GM19397 (cell line): ENCODE measurements around the gene RFTN1.
"Not testable (repeated sequence)": the region's sequence is repeated elsewhere in the genome, so short reads cannot be mapped to it uniquely, and the experiment has no call there.

Experiments used
- ATAC-seq: cut with Tn5 transposase; IDR thresholded peaks from one replicate; pipeline ENCODE4 v1.9.1; 2021; ENCODE audit warnings: mild to moderate bottlenecking, moderate library complexity; ENCODE audit not compliant: unreplicated experiment

Gene RFTN1

GRCh38 chr3:16490062-16490619 lies 23.4 kb downstream of the RFTN1 start:
- no peak for ATAC-seq

GRCh38 chr3:16489326-16490061 lies 24.0 kb downstream of the RFTN1 start:
- not testable (repeated sequence) for ATAC-seq

GRCh38 chr3:16488637-16489036 lies 24.9 kb downstream of the RFTN1 start:
- no peak for ATAC-seq

GRCh38 chr3:16487511-16488175 lies 25.9 kb downstream of the RFTN1 start:
- no peak for ATAC-seq

- ATAC-seq = no peak
Measured at GRCh38 chr3:16486951-16487480, 26.5 kb downstream of the RFTN1 start.

GRCh38 chr3:16486201-16486600 lies 27.3 kb downstream of the RFTN1 start:
- ATAC-seq = no peak

- no peak for ATAC-seq
Measured at GRCh38 chr3:16485395-16485992, 28.0 kb downstream of the RFTN1 start.

GRCh38 chr3:16484984-16485383 lies 28.5 kb downstream of the RFTN1 start:
- ATAC-seq = no peak

GRCh38 chr3:16484216-16484615 lies 29.3 kb downstream of the RFTN1 start:
- no peak for ATAC-seq

- ATAC-seq = no peak
Measured at GRCh38 chr3:16482770-16483531, 30.5 kb downstream of the RFTN1 start.

GRCh38 chr3:16482194-16482769 lies 31.2 kb downstream of the RFTN1 start:
- no peak for ATAC-seq

- ATAC-seq = no peak
Measured at GRCh38 chr3:16481546-16481897, 32.0 kb downstream of the RFTN1 start.

- no peak for ATAC-seq
Measured at GRCh38 chr3:16480861-16481545, 32.5 kb downstream of the RFTN1 start.

GRCh38 chr3:16478516-16478915 lies 35.0 kb downstream of the RFTN1 start:
- ATAC-seq = no peak

GRCh38 chr3:16477521-16477920 lies 36.0 kb downstream of the RFTN1 start:
- ATAC-seq = no peak

- ATAC-seq = no peak
Measured at GRCh38 chr3:16477056-16477455, 36.4 kb downstream of the RFTN1 start.

- no peak for ATAC-seq
Measured at GRCh38 chr3:16476636-16477035, 36.9 kb downstream of the RFTN1 start.

GRCh38 chr3:16475766-16476165 lies 37.7 kb downstream of the RFTN1 start:
- no peak for ATAC-seq

GRCh38 chr3:16474920-16475319 lies 38.6 kb downstream of the RFTN1 start:
- no peak for ATAC-seq

GRCh38 chr3:16474216-16474615 lies 39.3 kb downstream of the RFTN1 start:
- ATAC-seq = no peak
